ENCODE measurements around the gene PPIL1. TPM values are rescaled to one million over a fixed set of nuclear protein-coding genes. Genes with fewer than 3 reads are reported as not detected.

The PPIL1 gene
- total RNA-seq, 1 experiment from 2014 or later = 87.8 TPM

GRCh38 chr6:36851149-36851614 is 23.4 kb downstream of the PPIL1 start:
- no peak overlapping the region for H4K5ac ChIP-seq (ENCODE audit: insufficient read length, low read depth, low read length)
- no peak overlapping the region for H3K14ac ChIP-seq (ENCODE audit: insufficient read depth, low read length)
- H2BK12ac ChIP-seq (ENCODE audit: insufficient read length, low read depth, low read length) = no peak overlapping the region
- no peak overlapping the region for H2BK120ac ChIP-seq (ENCODE audit: low read depth, low read length, poor library complexity, severe bottlenecking)
- no peaks in the 10 kb centered on the region for H3K9me3 ChIP-seq (ENCODE audit: control insufficient read depth, low read depth, low read length)
- H3K4ac ChIP-seq (ENCODE audit: low read depth, low read length) = no peak overlapping the region
- no peaks in the 10 kb centered on the region for H3K9me3 Mint-ChIP-seq
- no peak overlapping the region for H3K4me2 ChIP-seq (ENCODE audit: insufficient read depth, insufficient read length, low read length)
- no peak overlapping the region for H3K27ac ChIP-seq (ENCODE audit: insufficient read length, low read depth, low read length)
- TF ChIP-seq CTCF (conservative IDR thresholded peaks at IDR 0.05) = peak; percentile 90
- H2AFZ ChIP-seq (ENCODE audit: low read length) = no peak overlapping the region
- no peak overlapping the region for H3K9ac ChIP-seq (ENCODE audit: extremely low read depth, insufficient read length, low read length)
- no peak overlapping the region for H3K56ac ChIP-seq (ENCODE audit: insufficient read length, low read depth, low read length)
- no peak overlapping the region for H2BK15ac ChIP-seq (ENCODE audit: low read depth, low read length)
- H3K18ac ChIP-seq (ENCODE audit: insufficient read length, low read depth, low read length) = no peak overlapping the region
- H3K79me1 ChIP-seq (ENCODE audit: insufficient read depth, low read depth, low read length, poor library complexity, severe bottlenecking) = no peaks in the 10 kb centered on the region
- no peak overlapping the region for H4K8ac ChIP-seq (replicated peaks; ENCODE audit: insufficient read length, low read depth, low read length)
- H3K4me1 Mint-ChIP-seq = peaks cover 26 to 28% of the 10 kb centered on the region in 2 experiments
- H2BK5ac ChIP-seq (ENCODE audit: insufficient read length, low read length) = no peak overlapping the region
- no peaks in the 10 kb centered on the region for H3K27me3 ChIP-seq (ENCODE audit: insufficient read depth, low read length)
- peak; percentile 56 for DNase-seq
- H3T11ph ChIP-seq (ENCODE audit: low read length) = no peak overlapping the region
- H3K36me3 Mint-ChIP-seq (ENCODE audit: insufficient read depth in 1 of 3, low read depth in 3 of 3) = peaks cover 13 to 38% (median 28%) of the 10 kb centered on the region in 3 experiments; a peak in 6 of 7 replicates
- WGBS (ENCODE audit: extremely low coverage, insufficient read length, low lambda C conversion rate) = no CpG with 5 or more reads among the region's 3 CpGs
- no peaks in the 10 kb centered on the region for H3K79me2 ChIP-seq (ENCODE audit: insufficient read depth, low read length)
- H3K4me1 ChIP-seq (ENCODE audit: insufficient read depth, low read length) = no peaks in the 10 kb centered on the region; the same call in 1 of the 2 replicates
- no peak overlapping the region for H3K27ac Mint-ChIP-seq
- no peak overlapping the region for H2BK20ac ChIP-seq (ENCODE audit: low read depth, low read length, poor library complexity, severe bottlenecking)
- no peak overlapping the region for H4K91ac ChIP-seq (ENCODE audit: insufficient read length, low read depth, low read length)
- H2AK5ac ChIP-seq (ENCODE audit: insufficient read length, low read length) = no peak overlapping the region
- H3K23ac ChIP-seq (ENCODE audit: insufficient read length, low read depth, low read length) = no peak overlapping the region
- H4K20me1 ChIP-seq (ENCODE audit: control insufficient read depth, insufficient read depth, insufficient read length) = peaks cover 2% of the 10 kb centered on the region
- peaks cover 2% of the 10 kb centered on the region; the same call in 1 of the 2 replicates for H3K27me3 Mint-ChIP-seq (ENCODE audit: low read depth)
- H3K4me3 Mint-ChIP-seq = no peak overlapping the region
- H3K23me2 ChIP-seq (ENCODE audit: insufficient read length, low read depth, low read length, poor library complexity, severe bottlenecking) = peaks cover 4% of the 10 kb centered on the region

Measured in H9 (cell line).